Stimulated activated naive CD8-positive, alpha-beta T cell treated with anti-CD3 and anti-CD28 coated beads, Interleukin-15, amount 100 ng/mL, for 72 hours (primary cell): Measurements from ENCODE around the gene HADH.
A peak's percentile ranks its signal among the peaks of the same experiment; 100 is the strongest.
"Not testable (repeated sequence)": the region's sequence is repeated elsewhere in the genome, so short reads cannot be mapped to it uniquely, and the experiment has no call there.

ENCODE experiments used
- ATAC-seq: fragments of 150-1000 bp; cut with Tn5 transposase; 2 replicates; pipeline ENCODE4 v1.10.0; 2021; ENCODE audit warnings: mild to moderate bottlenecking, moderate library complexity
- DNase-seq, 2 donors: peaks; one replicate each; pipeline ENCODE4 v3.0.0; 2021 to 2022
- H3K27ac Mint-ChIP-seq, 2 donors: one replicate each; pipeline ENCODE4 v1.8.0; 2022; ENCODE audit warnings: mild to moderate bottlenecking in 2 of 2, mixed read lengths in 2 of 2, moderate library complexity in 2 of 2
- H3K27me3 Mint-ChIP-seq: one replicate; pipeline ENCODE4 v1.8.0; 2022; ENCODE audit warnings: mixed read lengths
- H3K4me1 Mint-ChIP-seq: one replicate; pipeline ENCODE4 v1.8.0; 2022; ENCODE audit warnings: mild to moderate bottlenecking, mixed read lengths
- H3K4me3 Mint-ChIP-seq, 2 donors: one replicate each; pipeline ENCODE4 v1.8.0; 2022; ENCODE audit warnings: mild to moderate bottlenecking in 2 of 2, mixed read lengths in 2 of 2, moderate library complexity in 1 of 2
- H3K9me3 Mint-ChIP-seq, 2 donors: one replicate each; pipeline ENCODE4 v1.8.0; 2022; ENCODE audit warnings: mixed read lengths in 2 of 2

The HADH gene

DNA sequence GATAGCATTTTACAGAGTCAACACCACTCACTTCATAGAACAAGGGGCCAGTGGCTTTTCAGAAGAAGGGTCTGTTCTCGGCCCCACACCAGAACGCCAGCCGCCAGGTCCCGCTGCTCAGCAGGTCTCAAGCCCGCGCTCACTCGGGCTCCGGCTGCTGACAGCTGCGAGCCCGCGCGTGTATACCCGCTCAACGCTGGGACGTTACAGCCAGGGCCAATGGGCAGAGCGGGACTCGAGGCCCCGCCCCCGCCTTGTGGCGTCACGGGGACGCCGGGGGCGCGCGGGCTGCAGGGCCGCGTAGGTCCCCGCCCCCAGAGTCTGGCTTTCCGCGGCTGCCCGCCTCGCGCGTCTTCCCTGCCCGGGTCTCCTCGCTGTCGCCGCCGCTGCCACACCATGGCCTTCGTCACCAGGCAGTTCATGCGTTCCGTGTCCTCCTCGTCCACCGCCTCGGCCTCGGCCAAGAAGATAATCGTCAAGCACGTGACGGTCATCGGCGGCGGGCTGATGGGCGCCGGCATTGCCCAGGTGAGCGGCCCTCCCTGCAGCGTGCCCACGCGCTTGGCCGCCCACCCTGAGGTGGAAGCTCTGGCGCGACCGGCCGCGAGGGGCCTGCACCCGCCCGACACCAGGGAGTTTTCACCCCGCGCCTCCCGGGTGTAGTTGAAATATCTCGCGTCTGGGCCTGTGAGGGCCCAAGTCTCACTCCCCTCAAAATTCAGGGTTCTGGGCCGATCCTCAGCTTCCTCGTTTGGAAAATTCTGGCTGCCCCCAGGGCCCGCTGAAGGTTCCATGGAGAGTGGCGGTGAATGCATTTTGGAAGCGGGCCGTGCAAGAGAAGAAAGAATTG is at the start of gene HADH:
Gene HADH (plus strand): TSS at position 353 of the 850 bp plus-strand sequence. CDS start 44 bp downstream, at position 397.
- peak within 1 kb of the TSS; percentile 84 to 98 for H3K4me3 Mint-ChIP-seq
- peak; percentile 99 for ATAC-seq
- peaks cover 58% of the 10 kb centered on the region for H3K4me1 Mint-ChIP-seq
- H3K27me3 Mint-ChIP-seq, result no peaks in the 10 kb centered on the region
- DNase-seq, result peak; percentile 93 to 95
- H3K27ac Mint-ChIP-seq, result peak within 1 kb of the TSS; percentile 92 to 97
- no peaks in the 10 kb centered on the region for H3K9me3 Mint-ChIP-seq

DNA sequence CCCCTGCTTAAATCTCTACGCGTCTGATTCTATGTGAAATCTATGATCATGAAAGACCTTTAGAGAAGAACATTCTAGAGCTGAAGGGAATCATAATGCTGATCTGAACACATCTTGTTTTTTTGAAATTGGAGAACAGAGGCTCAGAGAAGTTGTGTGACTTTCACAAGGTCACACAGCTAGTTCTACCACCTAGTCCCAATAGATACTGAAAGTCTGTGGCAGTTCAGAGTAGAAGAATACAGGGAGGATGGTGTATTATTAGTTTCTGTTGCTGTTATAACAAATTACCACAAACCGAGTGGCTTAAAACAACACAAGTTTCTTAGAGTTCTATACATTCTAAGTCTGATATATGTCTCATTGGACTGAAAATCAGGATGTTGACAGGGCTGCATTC is 43.9 kb upstream of the HADH start:
- DNase-seq (no peak), ATAC-seq (no peak)
- H3K9me3 Mint-ChIP-seq, result no peaks in the 10 kb centered on the region
- H3K27me3 Mint-ChIP-seq, result no peaks in the 10 kb centered on the region
- H3K4me1 Mint-ChIP-seq, result no peaks in the 10 kb centered on the region
- no peak overlapping the region for H3K4me3 Mint-ChIP-seq
- no peak overlapping the region for H3K27ac Mint-ChIP-seq

DNA sequence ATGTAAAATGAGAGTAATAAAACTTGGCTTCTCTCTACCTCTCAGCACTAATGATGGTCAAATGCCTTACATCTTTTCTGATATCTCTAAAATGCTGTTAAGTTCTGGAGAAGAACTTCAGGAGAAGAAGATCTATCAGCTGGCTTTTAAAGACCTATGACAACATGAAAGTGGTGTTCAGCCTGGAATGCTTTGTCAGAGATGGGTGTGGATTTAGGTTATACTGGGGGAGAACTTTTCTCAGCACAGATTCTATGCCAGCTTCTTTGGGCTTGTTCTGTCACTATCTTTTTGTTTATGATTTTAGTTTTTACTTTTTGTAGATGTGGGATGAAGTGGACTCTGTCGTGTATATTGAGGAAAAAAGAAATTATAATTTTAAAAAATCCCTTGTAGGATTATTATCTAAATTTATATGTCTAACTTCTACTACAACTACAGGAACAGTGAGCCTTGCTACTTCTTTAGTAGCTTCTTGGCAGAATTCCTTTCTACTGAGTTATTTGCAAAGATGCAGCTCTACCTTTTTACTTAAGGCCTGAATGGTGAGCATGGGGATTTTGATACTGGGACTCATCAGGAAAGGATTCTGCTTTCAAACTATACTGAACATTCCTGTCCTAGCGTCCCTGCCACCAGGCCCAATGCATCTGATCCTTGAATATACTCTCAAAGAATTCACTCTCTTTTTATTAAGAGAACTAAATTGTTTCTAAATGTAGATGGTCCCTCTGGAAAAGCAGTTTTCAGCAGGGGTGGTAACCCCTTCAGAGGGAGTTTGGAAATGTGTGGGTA is 38.7 kb upstream of the HADH start:
- Mint-ChIP-seq H3K27me3 (no peaks in the 10 kb centered on the region), H3K4me3 (no peak overlapping the region), H3K4me1 (no peaks in the 10 kb centered on the region), H3K27ac (no peak overlapping the region), H3K9me3 (peaks cover 9 to 10% of the 10 kb centered on the region in 2 donors)
- no peak for ATAC-seq
- DNase-seq, result no peak

DNA sequence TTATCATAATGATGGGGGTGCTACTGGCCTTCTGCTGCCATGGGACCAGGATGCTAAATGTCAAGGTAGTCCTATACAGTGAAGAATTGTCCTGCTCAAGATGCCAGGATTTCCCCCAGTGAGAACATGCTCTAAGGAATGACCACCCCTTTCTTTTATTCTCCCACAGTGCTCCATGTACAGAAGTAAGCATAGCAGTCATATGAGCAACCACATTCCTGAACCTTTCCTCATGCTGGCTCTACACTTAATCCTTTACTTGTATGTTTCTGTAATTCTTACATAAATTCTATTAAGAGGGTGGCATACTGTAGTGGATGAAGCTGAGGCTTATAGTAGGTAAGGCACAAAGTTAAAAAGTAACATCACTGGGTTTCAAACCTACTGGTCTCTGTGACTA is 38.1 kb upstream of the HADH start:
- DNase-seq (no peak), ATAC-seq (no peak)
- Mint-ChIP-seq H3K27ac (no peak overlapping the region), H3K4me3 (no peak overlapping the region), H3K9me3 (peaks cover 15 to 16% of the 10 kb centered on the region in 2 donors), H3K27me3 (no peaks in the 10 kb centered on the region), H3K4me1 (no peaks in the 10 kb centered on the region)

DNA sequence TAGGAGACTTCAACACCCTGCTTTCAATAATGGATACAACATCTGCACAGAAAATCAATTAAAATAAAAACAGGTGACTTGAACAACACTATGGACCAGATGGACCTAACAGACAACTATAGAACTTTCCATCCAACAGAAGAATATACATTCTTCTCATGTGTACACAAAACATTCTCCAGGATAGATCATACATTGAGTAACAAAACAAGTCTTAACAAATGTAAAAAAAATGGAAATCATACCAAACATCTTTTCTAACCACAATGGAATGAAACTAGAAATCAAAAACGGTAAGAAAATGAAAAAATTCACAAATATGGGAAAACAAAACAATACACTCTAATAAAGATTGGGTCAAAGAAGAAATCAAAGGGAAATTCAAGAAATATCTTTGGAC is 33.7 kb upstream of the HADH start:
- Mint-ChIP-seq H3K9me3 (peaks cover 25 to 27% of the 10 kb centered on the region in 2 donors), H3K27me3 (no peaks in the 10 kb centered on the region), H3K4me3 (no peak overlapping the region), H3K4me1 (no peaks in the 10 kb centered on the region), H3K27ac (no peak overlapping the region)
- ATAC-seq, result no peak
- no peak for DNase-seq

DNA sequence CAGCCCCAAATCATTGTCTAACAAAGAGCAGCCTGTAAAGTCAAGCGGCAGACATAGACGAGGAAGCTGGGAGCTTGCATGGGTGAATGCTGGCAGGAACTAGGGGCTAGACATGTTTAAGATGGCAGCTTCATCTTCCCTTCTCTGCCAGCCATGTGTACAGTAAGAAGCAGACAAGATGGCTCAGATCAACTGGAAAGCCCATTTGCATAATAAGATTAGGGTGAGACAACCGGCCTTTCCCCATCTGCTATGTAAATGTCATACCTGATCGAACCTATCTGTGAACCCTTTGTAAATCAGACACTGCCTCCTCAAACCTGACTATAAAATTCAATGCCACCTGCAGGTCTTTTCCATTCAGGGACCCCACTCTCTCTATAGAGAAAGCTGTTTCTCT is 22.8 kb upstream of the HADH start:
- DNase-seq, result no peak
- no peak for ATAC-seq
- H3K4me3 Mint-ChIP-seq, result no peak overlapping the region
- H3K4me1 Mint-ChIP-seq, result no peaks in the 10 kb centered on the region
- no peak overlapping the region for H3K27ac Mint-ChIP-seq
- no peaks in the 10 kb centered on the region for H3K27me3 Mint-ChIP-seq
- H3K9me3 Mint-ChIP-seq, result peaks cover 0 to 1% of the 10 kb centered on the region in 2 donors

DNA sequence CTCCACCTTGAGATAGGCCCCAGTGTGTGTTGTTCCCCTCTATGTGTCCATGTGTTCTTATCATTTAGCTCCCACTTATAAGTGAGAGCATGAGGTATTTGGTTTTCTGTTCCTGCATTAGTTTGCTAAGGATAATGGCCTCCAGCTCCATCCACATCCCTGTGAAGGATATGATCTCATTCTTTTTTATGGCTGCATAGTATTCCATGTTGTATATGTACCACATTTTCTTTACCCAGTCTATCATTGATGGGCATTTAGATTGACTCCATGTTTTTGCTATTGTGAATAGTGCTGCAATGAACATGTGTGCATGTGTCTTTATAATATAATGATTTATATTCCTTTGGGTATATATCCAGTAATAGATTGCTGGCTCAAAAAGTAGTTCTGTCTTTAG is 22.2 kb upstream of the HADH start:
- H3K9me3 Mint-ChIP-seq, DNase-seq, H3K27me3 Mint-ChIP-seq, ATAC-seq, H3K27ac Mint-ChIP-seq, H3K4me3 Mint-ChIP-seq, H3K4me1 Mint-ChIP-seq: not testable (repeated sequence)

DNA sequence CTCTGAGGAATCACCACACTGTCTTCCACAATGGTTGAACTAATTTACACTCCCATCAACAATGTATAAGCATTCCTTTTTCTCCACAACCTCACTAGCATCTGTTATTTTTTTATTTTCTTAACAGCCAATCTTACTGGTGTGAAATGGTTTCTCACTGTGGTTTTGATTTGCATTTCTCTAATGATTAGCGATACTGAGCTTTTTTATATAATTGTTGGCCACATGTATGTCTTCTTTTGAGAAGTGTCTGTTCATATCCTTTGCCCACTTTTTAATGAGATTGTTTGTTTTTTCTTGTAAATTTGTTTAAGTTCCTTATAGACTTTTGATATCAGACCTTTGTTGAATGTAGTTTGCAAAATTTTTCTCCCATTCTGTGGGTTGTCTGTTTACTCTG is 21.8 kb upstream of the HADH start:
- not testable (repeated sequence) for H3K4me1 Mint-ChIP-seq, H3K9me3 Mint-ChIP-seq, H3K27ac Mint-ChIP-seq, DNase-seq, ATAC-seq, H3K4me3 Mint-ChIP-seq, H3K27me3 Mint-ChIP-seq

DNA sequence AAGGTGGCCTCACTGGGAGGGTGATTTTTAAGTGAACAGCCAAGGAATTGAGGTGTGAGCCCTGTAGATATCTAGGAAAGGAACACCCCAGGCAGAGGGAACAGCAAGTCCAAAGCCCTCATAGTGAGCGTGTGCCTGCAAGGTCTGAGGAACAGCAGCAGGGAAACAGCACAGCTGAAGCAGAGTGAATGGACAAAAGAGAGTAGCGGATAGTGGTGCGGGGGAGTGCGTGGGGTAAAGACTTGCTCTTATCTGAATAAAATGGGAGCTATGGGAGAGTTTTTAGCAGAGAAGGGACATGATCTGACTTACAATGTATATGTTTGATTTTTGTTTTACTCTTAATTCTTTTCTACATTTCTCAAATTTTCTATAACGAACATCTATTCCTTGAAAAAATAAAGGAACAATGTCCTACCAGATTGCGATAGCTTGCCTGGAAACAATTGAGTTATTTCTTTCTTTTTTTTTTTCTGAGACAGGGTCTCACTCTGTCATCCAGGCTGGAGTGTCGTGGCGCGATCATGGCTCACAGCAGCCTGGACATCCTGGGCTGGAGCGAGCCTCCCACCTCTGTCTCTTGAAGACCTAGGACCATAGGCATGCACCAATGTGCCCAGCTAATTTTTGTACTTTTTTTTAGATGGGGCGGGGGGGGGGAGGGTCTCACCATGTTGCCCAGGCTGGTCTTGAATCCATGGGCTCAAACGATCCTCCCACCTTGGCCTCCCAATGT is 19.5 kb upstream of the HADH start:
- H3K9me3 Mint-ChIP-seq, result peaks cover 0 to 11% of the 10 kb centered on the region in 2 donors
- H3K4me1 Mint-ChIP-seq, result no peaks in the 10 kb centered on the region
- no peaks in the 10 kb centered on the region for H3K27me3 Mint-ChIP-seq
- no peak overlapping the region for H3K4me3 Mint-ChIP-seq
- H3K27ac Mint-ChIP-seq, result no peak overlapping the region
- ATAC-seq, result no peak
- DNase-seq, result no peak

DNA sequence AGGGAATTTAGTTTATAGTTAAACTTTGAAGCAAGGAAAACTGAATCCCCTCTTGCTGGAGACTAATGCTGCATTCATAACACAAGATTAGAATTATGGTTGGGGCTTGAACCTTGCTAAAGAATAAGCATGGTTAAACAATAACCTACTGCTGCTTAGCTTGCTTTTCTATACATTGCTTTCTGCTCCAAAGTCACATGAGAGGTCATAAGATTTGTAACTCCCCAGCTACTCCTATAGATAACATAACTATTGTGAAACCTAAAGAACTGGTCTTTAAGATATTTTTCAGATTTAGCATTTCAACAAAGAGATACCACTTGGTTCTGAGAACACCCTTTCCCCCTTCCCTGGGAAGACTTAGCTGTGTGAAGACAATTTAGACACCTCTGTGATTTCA is 17.1 kb upstream of the HADH start:
- no peak overlapping the region for H3K27ac Mint-ChIP-seq
- no peak overlapping the region for H3K4me3 Mint-ChIP-seq
- no peak for DNase-seq
- ATAC-seq, result no peak
- no peaks in the 10 kb centered on the region for H3K4me1 Mint-ChIP-seq
- H3K9me3 Mint-ChIP-seq, result peaks cover 0 to 17% of the 10 kb centered on the region in 2 donors
- H3K27me3 Mint-ChIP-seq, result no peaks in the 10 kb centered on the region

DNA sequence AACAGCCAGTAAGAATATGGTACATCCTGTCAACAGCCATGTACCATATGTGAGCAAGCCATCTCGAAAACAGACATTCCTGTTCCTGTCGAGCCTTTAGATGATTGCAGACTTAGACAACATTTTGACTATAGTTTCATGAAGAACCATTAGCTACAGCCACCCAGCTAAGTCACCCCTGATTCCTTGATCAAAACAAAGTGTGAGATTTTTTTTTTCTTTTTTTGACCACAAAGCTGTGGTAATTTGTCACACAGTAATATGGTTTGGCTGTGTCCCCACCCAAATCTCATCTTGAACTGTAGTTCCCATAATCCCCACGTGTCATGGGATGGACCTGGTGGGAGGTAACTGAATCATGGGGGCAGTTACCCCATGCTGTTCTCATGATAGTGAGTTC is 15.2 kb upstream of the HADH start:
- ATAC-seq (no peak), DNase-seq (no peak)
- H3K27me3 Mint-ChIP-seq, result no peaks in the 10 kb centered on the region
- no peak overlapping the region for H3K27ac Mint-ChIP-seq
- no peaks in the 10 kb centered on the region for H3K4me1 Mint-ChIP-seq
- H3K9me3 Mint-ChIP-seq, result peaks cover 0 to 17% of the 10 kb centered on the region in 2 donors
- H3K4me3 Mint-ChIP-seq, result no peak overlapping the region

DNA sequence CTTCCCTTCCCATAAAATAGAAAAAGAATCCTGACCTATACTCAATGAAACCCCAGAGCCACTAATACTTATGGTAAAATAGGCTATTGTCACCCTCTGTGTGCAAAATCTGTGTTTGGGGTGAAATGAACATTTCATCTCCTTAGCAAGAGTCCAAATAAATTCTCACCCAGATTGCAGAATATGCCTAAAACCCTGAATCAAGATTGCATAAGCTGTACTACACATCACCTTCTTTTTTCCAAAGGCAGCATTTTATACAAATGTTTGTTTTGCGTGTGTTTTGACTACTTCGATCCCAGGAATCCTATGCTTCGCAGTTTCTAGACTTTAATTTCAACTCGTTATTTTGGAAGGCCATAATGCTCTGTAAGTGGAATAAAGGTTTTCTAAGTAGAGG is 12.2 kb upstream of the HADH start:
- Mint-ChIP-seq H3K27me3 (no peaks in the 10 kb centered on the region), H3K4me3 (no peak overlapping the region), H3K27ac (no peak overlapping the region), H3K9me3 (peaks cover 5 to 25% of the 10 kb centered on the region in 2 donors), H3K4me1 (no peaks in the 10 kb centered on the region)
- ATAC-seq, result no peak
- no peak for DNase-seq

DNA sequence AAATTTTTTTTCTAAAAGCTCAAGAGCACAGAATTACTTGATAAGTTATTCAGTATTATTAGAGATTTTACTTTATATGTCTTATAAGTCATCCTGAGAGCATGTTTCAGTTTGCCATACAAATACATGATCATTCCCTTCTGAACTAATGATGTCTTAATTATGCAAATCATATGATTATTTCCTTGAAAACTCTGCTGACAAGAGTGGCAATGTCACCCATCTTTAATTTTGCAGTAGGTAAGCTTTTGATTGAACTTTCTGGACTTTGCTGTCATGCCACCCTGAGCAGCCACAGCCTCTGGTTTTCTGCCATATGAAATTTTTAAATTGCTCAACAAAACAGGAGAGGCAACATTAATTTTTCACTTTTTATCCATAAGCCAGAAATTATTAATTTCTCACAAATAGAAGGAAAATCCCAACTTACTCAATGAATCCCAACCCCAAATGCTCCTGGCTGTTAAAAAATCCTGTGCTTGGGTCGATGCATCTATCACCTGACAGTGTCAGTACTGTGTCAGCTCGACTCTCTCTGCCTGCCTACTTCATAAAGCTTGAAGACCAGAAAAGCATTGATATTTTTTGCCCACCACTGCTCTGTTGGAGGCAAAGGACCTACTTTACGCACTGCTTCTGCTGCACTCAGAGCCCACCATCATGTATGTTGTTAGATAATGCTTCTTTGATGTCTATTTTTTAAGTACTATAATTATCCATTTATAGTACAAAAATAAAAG is 11.6 kb upstream of the HADH start:
- H3K4me3 Mint-ChIP-seq, result no peak overlapping the region
- no peaks in the 10 kb centered on the region for H3K4me1 Mint-ChIP-seq
- no peak overlapping the region for H3K27ac Mint-ChIP-seq
- no peak for ATAC-seq
- DNase-seq, result no peak
- H3K27me3 Mint-ChIP-seq, result no peaks in the 10 kb centered on the region
- peaks cover 5 to 25% of the 10 kb centered on the region in 2 donors for H3K9me3 Mint-ChIP-seq

DNA sequence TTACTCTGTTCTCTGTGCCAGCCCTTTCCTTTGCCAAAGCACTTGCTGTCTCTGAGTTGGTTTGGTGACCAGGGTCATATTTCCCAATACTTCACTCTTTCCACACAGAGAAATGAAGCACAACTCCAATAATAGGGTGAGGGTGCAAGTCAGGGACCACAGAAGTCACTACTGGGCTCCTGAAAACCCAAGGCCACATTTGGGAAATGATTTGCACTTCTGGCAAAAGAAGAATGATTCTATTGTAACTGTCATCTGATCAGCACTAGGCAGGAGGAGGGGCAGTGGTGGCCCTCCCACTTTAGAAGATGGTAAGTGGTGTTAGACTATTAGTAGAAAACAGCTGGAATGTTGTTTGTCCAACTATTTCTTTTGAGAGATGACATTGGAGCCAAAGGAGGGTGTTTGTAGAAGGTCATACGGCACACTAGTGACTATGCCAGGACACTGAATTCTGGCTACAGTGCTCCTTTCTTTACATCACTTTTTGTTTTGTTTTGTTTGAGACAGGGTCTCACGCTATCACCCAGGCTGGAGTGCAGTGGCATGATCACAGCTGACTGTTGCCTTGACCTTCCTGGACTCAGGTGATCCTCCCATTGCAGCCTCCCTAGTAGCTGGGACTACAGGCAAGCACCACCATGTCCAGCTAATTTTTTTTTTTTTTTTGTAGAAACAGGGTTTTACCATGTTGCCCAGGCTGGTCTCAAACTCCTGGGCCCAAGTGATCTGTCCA is 10.8 kb upstream of the HADH start:
- Mint-ChIP-seq H3K27ac (no peak overlapping the region), H3K9me3 (peaks cover 5 to 25% of the 10 kb centered on the region in 2 donors), H3K4me1 (no peaks in the 10 kb centered on the region), H3K27me3 (no peaks in the 10 kb centered on the region), H3K4me3 (no peak overlapping the region)
- DNase-seq, result no peak
- ATAC-seq, result no peak
